RWPE1 (cell line): Measurements from ENCODE around the gene VPREB3.

Experiments
- CTCF ChIA-PET: fragments of 350-600 bp; sonication (Branson Sonifier 250); formaldehyde crosslinking; extraction: SDS; loops from one replicate; lab custom pipeline; 2021; lab: Yijun Ruan, JAX
- POLR2A ChIA-PET: fragments of 400-600 bp; formaldehyde crosslinking; extraction: SDS; loops from one replicate; lab custom pipeline; 2020; ENCODE audit warnings: antibody characterized with exemption; ENCODE audit not compliant: low non-redundant PET; lab: Yijun Ruan, JAX
- DNase-seq: peaks from one replicate; pipeline ENCODE4 v3.0.0; 2012; ENCODE audit warnings: low spot score
- H3K27ac ChIP-seq: fragments of 450-650 bp; 2 replicates; pipeline ENCODE4 v1.5.1; 2017
- TF ChIP-seq, protein P1 (sequence below): fragments of 450-650 bp; conservative IDR thresholded peaks from 2 replicates; pipeline ENCODE4 v1.5.1; 2017; ENCODE audit warnings: low read depth, mild to moderate bottlenecking

Gene VPREB3

DNA sequence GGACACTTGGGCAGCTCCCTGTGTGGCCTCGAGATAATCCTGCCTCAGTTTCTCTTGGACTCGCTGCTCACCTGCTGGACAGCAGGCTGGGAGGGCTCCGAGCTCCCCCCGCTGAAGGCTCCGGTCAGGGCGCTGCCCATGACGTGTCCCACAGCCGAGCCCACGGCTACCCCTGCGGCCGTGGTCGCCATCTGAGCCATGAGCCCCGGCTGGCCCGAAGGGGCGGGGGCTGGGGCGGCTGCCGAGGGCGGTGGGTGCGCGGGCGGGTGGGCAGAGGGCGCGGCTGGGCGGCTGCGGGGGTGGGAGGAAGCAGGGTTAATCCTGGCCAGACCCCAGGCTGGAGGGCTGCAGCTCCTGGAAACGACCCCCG lies 13.1 kb upstream of the VPREB3 start:
- CTCF ChIA-PET = interaction anchor here (0.9 to 1.7 kb wide), 2 partner anchors 22 to 82 kb away, joined by 4 to 7 read pairs; no protein-coding TSS in a partner anchor
- TF ChIP-seq, protein P1, sequence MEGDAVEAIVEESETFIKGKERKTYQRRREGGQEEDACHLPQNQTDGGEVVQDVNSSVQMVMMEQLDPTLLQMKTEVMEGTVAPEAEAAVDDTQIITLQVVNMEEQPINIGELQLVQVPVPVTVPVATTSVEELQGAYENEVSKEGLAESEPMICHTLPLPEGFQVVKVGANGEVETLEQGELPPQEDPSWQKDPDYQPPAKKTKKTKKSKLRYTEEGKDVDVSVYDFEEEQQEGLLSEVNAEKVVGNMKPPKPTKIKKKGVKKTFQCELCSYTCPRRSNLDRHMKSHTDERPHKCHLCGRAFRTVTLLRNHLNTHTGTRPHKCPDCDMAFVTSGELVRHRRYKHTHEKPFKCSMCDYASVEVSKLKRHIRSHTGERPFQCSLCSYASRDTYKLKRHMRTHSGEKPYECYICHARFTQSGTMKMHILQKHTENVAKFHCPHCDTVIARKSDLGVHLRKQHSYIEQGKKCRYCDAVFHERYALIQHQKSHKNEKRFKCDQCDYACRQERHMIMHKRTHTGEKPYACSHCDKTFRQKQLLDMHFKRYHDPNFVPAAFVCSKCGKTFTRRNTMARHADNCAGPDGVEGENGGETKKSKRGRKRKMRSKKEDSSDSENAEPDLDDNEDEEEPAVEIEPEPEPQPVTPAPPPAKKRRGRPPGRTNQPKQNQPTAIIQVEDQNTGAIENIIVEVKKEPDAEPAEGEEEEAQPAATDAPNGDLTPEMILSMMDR = no peak
- H3K27ac ChIP-seq = peak overlapping the region; percentile 82

DNA sequence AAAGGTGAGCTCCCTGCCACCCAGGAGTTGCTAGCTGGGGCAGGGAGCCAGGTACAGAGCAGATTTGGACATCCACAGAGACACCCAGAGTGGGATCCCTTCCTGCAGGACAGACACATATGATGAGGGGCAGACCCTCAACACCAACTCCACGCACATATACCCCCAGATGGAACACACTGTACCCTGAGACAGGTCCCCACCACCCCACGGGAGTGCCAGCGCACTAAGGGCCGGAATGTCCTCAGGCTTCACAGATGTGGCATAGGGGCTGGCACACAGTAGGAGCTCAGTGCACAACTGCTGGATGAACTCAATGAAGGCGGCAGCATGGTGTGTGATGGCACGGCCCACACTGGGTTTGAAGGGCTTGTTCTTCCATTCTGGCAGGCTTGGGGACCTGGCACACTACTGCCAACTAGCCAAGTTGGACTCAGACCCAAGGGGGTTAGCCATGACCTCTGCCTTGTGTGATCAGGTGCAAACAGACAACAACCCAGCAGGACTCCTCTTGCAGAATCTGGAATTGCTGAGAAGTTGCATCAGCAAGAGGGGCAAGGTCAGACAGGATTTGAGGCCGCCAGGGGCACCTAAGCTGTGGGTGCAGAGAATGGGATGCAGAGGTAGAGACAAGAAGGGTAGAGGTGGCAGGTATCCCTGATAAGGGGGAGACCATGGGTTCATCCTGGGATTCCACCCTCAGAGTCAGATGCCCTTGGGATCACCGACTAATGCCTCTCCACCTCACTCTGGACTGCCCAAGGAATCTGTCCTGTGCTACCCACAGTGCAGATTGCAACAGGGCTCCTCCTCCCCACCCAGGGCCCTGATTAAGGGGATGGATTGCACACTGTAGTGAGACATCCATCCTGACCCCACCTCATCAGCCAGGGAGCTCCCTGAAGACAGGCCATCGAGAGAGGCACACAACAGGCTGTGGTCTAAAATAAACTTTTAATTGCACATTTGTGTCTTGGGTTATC lies 11.0 kb upstream of the VPREB3 start:
- POLR2A ChIA-PET = no interaction called here
- CTCF ChIA-PET = no interaction called here
- TF ChIP-seq, protein P1 = no peak
- no peak for DNase-seq
- peak overlapping the region; percentile 82 for H3K27ac ChIP-seq

More for the DNA sequence above, 13.1 kb upstream of the VPREB3 start:
- POLR2A ChIA-PET = no interaction called here
- DNase-seq = no peak

DNA sequence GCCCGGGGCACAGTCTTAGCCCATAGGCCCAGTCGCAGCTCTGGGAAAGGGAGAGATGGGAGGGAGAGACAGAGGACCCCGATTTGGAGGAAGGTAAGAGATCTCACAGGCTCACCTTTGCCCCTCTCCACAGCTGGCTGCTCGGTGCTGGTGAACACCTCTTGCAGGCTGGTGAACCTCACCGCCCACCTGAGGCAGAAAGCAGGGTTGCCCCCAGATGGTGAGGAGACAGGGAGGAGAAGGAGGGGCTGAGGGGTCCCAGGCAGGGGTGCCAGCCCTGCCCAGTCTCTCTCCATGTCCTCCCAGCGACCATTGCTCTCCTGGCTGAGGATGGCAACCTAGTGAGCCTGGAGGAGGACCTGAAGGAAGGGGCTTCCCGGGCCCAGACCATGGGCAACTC lies 9.7 kb upstream of the VPREB3 start:
- no peak for DNase-seq
- H3K27ac ChIP-seq = peak overlapping the region; percentile 82
- TF ChIP-seq, protein P1 = no peak
- ChIA-PET CTCF (interaction anchor here (1.1 kb wide), 1 partner anchor 22 kb away, joined by 3 read pairs; no protein-coding TSS in a partner anchor), POLR2A (no interaction called here)

DNA sequence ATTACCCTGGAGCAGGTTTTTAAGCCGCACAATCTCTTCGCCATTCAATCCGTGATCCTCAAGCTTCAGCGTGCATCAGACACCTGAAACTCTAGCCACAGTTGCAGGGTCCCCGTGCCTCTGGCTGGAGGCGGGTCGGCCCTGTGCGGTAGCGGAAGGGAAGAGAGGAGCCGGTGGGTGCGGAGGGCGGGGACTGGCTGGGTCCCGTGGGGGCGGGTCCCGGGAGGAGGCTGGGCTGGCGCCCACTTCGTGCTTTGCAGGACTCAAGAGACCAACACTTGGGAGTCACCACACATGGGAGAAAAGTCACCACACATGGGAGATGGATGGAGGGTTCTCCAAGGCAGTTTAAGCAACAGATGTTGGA lies 9.3 kb upstream of the VPREB3 start:
- TF ChIP-seq, protein P1 = no peak
- CTCF ChIA-PET = interaction anchor here (1.1 kb wide), 1 partner anchor 23 kb away, joined by 3 read pairs; no protein-coding TSS in a partner anchor
- DNase-seq = no peak
- POLR2A ChIA-PET = no interaction called here
- peak overlapping the region; percentile 82 for H3K27ac ChIP-seq

DNA sequence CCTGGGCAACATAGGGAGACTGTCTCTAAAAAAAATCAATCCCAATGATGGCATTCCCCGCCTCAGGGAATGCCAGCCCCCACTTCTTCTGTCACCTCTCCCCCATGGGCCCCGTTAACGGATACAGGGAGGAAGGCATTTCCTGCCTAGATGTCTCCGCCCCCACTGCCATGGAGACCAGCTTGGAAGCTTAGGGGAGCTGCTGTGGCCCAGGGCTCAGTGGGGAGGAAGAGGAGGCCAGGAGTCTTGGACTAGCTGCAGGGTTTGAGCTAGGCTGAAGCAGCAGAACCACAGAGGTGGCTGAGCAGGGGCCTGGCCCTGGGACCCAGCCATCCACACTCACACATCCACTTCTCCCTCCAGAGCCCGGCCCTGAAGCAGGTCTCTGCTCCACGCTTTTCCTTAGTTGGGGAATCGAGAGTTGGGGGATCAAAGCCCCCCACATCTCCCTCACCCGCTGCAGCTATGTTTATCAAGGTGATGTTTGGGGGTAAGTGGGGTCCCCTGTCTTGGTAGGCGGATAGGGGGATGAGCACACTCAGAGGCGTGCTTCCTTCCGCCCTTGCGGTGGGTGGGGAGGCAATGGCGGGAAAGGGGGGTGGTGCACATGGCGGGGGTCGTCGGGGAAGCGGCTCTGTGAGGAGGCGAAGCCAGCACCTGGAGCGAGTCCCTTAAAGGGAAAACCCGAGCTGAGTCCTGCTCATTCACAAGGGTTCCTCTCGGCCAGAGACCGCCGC lies 8.8 kb upstream of the VPREB3 start, which contains the start of gene C22orf15:
Gene C22orf15 (plus strand): TSS at position 149 of the 737 bp plus-strand sequence. CDS start 317 bp downstream, at position 466.
- ChIA-PET POLR2A (no interaction called here), CTCF (no interaction called here)
- no peak for DNase-seq
- H3K27ac ChIP-seq = peak within 1 kb of the TSS; percentile 82
- TF ChIP-seq, protein P1 = no peak

DNA sequence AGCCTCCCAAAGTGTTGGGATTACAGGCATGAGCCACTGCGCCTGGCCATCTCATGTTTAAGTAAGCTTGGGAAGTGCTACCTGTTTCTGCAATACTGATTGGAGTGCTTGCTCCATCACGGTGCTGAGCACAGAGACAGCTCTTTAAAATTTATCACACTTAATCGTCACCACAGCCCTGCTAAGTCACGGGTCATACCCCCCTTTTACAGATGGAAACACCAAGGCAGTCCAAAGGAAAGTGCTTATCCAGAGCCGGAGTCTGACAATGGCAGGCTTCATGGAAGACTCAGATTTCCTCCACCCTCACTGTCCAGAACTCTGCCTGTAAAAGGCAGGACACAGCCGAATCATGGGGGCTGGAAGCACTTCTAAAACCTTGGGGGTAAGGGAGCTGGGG lies 5.8 kb upstream of the VPREB3 start:
- POLR2A ChIA-PET = no interaction called here
- no peak overlapping the region for H3K27ac ChIP-seq
- DNase-seq = no peak
- CTCF ChIA-PET = no interaction called here
- TF ChIP-seq, protein P1 = no peak
